ENCODE results near the gene CAMK2G. TPM values are rescaled to one million over a fixed set of nuclear protein-coding genes. Genes with fewer than 3 reads are reported as not detected.
"Not testable (repeated sequence)": the region's sequence is repeated elsewhere in the genome, so short reads cannot be mapped to it uniquely, and the experiment has no call there.

Gene CAMK2G
- total RNA-seq, 1 donor from 2014 or later = 16.7 TPM

DNA sequence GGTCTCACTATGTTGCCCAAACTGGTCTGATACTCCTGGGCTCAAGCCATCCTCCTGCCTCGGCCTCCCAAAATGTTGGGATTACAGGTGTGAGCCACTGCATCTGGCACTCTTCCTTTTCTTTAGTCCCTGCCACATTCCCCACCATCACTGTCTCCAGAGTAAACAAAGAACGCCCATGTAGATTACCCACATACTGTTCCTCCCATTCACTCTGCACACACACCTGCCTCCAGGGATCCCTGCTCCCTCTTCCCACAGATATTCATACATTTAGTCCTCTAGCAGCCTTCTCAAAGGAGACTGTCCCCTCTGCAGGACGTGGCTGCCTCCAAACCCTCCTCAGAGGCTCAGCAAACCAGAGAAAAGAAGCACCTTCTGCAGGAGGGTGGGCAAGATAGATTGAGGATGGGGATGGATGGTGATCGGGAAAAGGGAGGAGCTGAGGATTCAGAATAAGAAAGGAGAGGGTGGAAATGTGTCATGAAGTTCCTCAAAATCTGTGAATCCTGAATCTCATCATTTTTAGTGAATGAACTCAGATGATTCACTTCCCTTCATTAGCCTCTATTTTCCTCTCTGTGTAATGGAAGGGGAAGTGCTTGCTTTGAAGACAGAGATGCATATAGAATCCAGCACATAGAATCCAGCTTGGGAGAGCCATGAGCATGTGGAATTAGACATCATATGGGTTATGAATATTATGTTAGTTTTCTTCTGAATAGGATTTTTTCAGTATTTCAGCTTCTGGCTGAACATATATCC, 31.1 kb upstream of the CAMK2G start:
- peak in 1 of 2 donors; percentile 76 for DNase-seq (ENCODE audit: low read depth in 2 of 2)

DNA sequence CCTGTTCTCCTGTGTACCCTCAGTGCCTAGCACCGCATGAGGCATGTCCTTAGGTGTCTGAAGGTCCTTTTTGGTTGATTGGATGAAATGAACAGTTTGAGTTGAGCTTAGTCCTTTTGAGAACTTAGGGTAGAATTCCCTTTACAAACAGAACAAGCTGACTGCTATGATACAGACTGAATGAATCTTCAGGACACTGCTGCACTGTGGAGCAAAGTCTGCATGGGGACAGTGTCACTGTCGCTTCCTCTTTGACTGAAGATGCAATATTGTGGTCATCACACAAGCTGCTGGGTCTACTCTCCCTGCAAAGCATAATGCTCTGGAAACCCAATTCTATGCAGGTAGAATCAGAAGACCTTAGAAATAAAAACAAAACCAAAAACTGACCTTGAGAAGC, 28.0 kb upstream of the CAMK2G start:
- no peak for DNase-seq (ENCODE audit: low read depth in 2 of 2)

DNA sequence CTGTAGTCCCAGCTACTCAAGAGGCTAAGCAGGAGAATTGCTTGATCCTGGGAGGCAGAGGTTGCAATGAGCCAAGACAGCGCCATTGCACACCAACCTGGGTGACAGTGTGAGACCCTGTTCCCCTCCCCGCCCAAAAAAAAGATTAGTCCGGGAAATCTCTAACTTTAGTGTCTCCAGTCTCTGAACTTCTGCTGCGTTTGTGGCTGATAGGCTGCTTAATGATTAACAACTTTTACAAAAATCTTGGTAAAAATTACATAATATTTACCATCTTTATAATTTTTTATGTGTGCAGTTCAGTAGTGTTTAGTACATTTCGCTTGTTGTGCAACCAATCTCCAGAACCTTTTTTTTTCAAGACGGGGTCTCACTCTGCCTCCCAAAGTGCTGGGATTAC, 26.9 kb upstream of the CAMK2G start:
- DNase-seq (ENCODE audit: low read depth in 2 of 2) = no peak

DNA sequence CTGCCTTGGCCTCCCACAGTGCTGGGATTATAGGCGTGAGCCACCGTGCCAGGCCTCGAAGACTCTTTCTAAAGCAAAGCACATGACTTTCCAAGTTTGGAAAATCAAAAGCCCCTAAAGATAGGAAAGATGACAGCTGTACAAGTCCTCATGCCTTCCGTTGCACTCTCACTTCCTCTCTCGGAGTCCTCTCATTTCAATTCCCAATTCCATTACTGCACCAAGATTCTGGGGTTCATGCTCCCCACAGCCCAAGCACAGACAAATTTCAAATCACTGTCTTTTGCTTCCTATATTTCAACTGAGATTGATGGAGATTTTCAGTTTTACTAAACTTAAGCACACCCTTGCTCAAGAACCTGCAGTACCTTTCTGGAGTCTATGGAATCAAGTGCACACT, 25.7 kb upstream of the CAMK2G start:
- no peak for DNase-seq (ENCODE audit: low read depth in 2 of 2)

DNA sequence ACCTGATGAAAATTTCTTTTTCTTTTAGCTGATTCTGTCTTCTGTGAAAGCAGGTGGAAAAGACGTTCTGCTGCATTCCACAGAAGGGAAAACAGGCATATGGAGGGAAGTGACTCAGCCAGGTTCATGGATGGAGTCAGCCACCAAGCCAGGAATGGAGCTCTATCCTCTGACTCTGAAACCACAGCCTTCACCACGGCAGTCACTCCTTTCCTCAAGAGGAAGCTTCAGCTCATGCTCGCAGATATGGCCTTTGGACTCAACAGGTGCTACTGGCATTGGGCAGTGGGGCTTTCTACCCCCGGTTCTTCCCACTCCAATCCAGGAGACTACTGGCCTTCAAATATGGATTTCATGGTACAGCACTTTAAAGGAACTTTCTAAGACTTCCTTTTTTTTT, 25.1 kb upstream of the CAMK2G start:
- DNase-seq (ENCODE audit: low read depth in 2 of 2) = peak in 1 of 2 donors; percentile 95

DNA sequence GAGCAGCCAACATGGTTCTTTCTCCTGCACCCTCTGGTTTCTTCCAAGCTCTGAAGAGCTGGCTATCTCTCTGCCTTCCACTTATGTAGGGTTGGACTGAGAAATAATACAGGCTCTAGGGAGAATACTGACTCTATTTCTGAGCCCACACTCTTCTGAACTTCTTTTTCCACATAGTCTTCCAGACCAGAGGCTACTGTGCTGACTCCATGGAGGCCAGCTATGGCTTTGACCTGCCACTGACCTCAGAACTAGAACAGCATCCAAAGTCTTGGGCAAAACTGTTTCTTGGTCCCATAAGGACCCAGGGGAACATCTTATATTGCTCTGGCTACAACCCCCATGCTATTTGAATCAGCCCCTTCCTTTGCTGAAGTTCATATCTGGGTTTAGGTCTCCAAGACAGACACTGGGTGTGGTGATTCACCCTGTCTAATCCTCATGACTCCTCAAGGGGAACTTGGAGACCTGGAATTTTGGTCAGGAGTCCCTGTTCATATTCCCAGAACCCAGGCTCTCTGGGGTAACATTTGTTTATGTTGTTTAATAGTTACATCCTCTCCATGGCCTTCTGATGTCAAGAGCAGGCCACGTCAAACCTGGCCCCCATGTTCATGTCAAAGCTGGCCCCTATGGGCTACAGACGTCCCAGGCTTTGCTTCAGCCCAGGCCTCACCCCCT, 24.5 kb upstream of the CAMK2G start:
- DNase-seq (ENCODE audit: low read depth in 2 of 2) = no peak

DNA sequence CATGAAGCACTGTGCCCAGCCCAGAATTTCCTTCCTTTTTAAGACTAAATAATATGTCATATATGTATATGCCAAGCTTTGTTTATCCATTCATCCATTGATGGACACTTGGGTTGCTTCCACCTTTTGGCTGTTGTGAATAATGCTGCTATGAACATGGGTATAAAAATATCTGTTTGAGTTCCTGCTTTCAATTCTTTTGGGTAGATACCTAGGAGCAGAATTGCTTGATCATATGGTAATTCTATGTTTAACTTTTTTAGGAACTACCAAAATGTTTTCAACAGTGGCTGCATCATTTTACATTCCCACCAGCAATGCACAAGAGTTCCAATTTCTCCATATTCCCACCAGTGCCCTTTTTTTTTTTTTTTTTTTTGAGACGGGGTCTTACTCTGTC, 23.3 kb upstream of the CAMK2G start:
- DNase-seq (ENCODE audit: low read depth in 2 of 2) = no peak

DNA sequence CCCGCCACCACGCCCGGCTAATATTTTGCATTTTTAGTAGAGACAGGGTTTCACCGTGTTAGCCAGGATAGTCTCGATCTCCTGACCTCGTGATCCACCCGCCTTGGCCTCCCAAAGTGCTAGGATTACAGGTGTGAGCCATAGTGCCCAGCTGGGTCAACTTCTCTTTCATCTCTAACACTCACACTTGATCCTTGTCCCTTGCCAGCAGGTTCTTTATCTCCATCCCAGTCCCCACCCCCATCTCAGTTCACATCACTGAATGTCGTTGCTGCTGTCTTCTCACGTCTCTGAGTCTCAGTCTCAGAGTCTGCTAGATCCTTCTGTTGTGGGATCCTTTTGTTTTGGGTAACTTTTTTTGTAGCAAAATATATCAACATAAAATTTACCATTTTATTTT, 21.0 kb upstream of the CAMK2G start:
- not testable (repeated sequence) for DNase-seq (ENCODE audit: low read depth in 2 of 2)

DNA sequence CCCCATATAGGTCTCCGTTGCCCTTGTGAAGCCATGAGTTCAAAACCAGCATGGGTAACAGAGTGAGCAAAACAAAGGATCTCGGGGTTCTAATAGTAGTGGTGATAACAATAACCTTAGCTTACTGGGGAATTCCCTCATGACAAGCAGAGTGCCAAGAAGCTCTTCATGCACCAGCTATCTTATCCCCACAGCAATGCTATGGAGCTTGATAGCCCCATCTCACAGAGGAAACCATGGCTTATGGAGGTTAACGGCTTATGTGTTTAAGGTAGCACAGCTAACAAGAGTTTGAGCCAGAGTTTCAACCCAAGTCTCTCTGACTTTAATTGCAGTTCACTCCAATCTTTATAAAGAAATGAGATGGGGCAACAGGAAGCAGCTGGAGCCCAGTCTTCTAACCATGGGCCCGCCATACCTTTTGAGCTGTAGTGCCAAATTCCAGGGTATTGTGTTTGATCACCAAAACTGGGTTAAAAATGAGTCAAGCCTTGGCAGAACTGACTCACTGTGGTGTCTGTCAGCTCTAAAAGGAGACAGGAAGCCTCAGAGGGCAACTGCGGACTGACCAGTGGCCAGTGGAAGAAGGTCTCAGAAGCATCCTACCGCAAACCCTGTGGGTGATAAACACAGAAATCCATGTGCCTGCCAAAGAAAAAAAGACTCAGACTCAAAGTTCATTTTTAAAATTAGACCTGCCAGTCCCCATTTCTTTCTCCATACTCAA, 20.1 kb upstream of the CAMK2G start:
- DNase-seq (ENCODE audit: low read depth in 2 of 2) = peak; percentile 63 to 97

DNA sequence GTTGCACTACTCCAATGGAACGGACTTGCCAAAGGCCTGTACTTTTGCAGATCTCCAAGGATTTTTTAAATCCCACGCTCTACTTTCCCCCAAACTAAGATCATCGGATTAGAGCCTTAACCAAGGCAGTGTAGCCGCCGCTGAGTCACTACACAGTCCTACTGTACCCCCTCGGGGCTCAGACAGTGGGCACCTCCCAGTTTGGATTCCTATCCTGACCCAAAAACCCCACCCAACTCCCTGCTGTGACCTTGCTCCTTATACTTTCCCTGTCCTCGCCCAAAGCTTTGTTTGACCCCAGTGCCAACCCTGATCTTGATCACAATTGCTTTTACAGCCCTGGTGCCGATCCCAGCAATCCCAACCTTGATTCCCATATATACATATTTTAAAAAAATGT, 19.1 kb upstream of the CAMK2G start:
- DNase-seq (ENCODE audit: low read depth in 2 of 2) = no peak

DNA sequence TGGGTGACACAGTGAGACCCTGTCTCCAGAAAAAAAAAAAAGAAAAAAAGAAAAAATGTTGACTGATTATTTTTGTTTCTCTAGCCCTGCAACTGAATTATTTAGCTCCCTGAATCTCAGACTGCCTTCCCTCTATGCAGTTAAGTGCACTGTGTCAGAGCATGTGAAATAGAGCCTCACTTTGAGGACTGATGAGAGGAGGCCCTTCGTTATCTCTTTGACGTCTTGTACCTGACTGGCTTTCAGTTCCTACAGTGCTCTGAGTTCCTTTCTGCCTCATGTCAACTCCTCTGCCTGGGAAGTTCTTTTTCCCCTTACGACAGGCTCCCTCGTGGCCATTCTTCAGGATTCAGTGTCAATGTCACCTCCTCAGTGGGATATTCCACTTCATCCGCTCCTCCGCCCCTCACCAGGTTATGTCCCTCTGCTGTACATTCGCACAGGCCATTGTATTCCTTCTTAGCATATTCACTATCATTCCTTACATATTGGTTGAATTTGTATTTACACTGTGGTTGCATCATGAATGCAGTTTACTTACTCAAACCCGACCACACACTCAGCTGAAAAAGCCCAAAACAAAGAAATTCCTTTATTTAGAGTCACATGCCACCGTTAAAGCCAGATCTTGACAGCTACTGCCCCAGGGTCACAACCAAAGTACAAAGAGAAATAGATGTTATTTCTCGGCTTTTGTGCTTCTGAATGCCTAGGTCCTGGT, 18.1 kb upstream of the CAMK2G start:
- DNase-seq (ENCODE audit: low read depth in 2 of 2) = no peak

DNA sequence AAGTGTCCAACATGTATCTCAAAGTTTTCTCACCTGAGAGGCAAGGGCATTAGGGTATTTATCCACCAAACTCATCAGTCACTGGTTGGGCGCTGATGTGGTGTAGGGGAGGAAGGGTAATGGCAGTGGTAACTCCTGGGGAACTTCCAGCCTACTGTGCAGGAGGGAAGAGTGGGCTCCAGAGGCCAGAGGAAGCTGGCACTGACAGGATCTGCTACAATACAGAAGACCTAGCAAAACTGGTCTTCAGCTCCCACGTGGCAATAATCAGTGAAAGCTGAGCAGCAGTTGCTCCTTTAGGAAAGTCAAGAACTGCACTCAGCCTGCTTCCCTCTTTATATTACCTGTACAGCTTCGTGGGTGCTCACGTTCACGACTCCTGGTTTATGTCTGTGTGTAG, 17.2 kb upstream of the CAMK2G start:
- no peak for DNase-seq (ENCODE audit: low read depth in 2 of 2)

DNA sequence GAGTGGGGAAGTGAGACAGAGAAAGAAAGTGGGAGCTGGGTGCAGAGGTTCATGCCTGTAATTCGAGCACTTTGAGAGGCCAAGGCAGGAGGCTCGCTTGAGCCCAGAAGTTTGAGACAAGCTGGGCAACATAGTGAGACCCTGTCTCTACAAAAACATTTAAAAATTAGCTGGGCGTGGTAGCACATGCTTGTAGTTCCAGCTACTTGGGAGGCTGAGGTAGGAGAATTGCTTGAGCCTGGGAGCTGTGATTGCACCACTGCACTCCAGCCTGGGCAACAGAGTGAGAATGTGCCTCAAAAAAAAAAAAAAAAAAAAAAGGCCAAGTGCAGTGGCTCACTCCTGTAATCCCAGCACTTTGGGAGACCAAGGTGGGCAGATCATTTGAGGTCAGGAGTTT, 16.5 kb upstream of the CAMK2G start:
- DNase-seq (ENCODE audit: low read depth in 2 of 2) = not testable (repeated sequence)

DNA sequence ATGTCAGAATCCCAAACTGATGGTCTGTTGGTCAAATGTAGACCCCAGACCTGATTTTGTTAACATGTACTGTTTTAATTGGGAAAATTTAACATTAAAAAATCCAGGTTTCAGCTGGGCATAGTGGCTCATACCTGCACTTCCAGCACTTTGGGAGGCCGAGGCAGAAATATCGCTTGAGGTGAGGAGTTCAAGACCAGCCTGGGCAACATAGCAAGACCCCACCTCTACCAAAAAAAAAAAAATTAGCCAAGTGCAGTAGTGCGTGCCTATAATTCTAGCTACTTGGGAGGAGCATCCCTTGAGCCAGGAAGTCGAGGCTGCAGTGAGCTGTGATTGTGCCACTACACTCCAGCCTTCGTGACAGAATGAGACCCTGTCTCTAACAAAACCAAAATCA, 15.9 kb upstream of the CAMK2G start:
- no peak for DNase-seq (ENCODE audit: low read depth in 2 of 2)

DNA sequence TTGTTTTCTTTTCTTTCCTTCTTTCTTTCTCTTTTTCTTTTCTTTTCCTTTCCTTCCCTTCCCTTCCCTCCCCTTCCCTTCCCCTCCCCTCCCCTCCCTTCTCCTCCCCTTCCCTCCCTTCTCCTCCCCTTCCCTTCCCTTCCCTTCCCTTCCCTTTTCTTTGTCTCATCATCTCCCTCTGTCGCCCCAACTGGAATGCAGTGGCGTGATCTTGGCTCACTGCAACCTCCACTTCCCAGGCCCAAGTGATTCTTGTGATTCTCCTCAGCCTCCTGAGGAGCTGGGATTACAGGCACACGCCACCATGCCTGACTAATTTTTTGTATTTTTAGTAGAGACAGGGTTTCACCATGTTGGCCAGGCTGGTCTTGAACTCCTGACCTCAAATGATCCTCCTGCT, 15.1 kb upstream of the CAMK2G start:
- not testable (repeated sequence) for DNase-seq (ENCODE audit: low read depth in 2 of 2)

DNA sequence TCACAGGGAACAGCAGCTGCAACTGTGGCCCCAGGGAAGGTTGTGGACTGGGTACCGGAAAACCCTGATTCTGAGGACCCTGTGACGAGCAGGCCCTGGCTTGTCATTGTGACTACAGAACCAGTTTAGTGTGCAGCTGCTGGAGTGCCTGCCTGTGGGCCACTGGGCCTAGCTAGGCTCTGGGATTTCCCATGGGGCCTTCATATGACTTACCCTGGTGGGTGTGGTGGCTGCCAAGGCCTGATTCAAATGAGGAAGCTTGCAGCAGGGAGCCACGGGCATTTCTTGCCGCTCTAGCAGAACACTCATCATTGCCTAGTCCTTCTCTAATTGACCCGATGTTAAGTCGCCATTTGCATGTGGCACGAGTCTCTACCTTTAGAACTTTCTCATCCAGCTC, 14.7 kb upstream of the CAMK2G start:
- peak in 1 of 2 donors; percentile 40 for DNase-seq (ENCODE audit: low read depth in 2 of 2)

DNA sequence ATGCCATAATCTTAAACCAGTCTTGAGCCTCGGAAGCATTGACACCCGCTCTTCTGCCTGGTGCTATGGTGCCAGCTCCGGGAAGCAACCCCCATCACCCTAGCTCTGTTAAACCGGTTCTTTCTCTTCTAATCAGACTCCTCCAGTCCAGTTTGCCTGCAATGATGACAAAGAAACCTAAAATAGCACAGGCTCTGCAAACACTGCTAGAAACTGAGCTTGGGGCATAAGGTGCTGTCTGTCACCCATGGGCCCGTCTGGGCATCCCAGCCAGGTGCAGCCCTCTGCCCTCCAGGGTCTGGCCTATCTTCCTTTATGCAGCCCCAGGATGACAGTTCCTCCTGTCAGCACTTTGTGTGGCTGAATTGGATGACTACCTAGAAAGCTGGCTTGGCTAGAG, 14.2 kb upstream of the CAMK2G start:
- no peak for DNase-seq (ENCODE audit: low read depth in 2 of 2)

DNA sequence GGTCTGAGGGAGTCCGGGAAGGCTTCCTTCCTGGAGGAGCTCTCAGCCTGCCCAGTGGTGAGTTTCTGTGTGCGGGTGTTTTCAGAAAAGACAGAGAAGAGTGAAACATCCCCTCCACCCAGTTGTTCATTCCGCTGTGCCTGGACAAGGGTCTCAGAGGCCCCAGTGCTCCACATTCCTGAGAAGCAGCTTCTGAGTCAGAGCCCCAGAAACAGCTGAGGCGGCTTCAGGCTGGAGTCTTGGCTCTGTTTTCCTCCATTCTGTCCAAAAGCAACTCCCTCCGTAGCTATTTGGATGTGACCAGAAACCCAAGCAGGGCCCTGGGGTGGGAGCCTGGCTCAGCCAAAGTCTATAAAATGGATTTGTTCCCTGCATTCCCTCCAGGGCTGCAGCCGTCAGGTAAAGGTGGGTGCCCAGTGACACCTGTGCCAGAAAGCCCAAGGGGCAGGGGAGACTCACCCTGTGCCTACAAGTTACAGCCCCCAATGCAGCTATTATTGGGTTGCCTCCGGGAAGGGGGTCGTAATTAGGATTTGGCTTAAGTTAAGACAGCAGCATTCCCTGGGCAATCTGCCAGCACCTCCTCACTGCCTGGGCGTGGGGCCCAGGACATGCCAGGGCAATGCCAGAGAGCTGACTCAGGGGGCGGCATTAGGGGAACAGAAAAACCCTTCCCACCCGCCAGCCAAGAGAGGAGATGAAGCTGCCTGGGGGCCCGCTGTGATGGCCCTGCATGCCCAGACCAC, 13.1 kb upstream of the CAMK2G start:
- DNase-seq (ENCODE audit: low read depth in 2 of 2) = peak in 1 of 2 donors; percentile 74

DNA sequence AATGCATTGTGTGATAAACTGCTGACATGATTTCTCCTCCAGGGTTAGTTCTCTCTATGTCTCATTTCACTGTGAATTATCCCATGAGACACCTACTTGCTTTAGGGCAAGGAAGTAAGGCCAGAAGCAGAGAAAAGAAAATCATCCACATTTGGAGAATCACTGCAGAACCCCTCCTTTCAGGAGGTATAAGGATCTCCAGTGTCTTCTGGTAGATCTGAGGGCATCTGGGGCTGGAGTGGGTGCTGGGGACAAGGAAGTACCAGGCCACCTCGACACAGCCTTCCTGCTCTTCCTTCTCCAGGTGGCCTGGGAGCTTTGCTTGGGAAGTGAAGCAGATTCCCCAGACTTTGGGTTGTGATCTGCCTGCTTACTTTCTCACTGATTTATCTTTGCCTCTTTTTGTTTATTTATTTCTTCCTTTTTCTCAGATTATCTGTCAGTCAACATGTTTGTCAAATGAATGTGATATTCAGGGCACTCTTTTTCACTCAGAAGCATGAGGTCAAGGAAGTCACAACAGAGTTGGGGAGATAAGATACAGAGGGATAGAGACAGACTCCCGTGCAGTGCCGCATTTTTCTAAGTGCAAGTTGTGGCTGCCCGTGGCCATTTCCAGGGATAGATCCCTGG, 12.4 kb upstream of the CAMK2G start:
- no peak for DNase-seq (ENCODE audit: low read depth in 2 of 2)

DNA sequence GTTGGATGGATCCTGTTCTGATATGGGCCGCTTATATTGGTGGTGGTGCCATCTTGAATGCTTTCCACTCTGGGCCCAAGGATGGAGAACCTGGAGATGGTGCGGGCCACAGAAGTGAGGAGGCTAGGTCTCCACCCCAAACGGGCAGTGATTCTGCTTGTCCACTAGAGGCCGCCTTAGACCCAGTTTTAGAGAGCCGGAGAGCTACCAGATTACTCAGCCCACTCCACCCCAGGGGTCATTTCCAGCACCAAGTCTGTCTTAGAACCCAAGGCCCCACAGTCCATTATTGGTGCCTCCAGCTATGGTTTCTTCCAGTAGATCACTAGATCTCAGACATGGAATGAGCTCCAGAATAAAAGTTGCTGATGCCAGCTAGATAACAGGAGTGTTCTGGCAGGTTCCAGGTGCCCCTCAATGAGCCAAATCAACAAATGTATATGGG, 11.8 kb upstream of the CAMK2G start:
- DNase-seq (ENCODE audit: low read depth in 2 of 2) = peak; percentile 75 to 84

DNA sequence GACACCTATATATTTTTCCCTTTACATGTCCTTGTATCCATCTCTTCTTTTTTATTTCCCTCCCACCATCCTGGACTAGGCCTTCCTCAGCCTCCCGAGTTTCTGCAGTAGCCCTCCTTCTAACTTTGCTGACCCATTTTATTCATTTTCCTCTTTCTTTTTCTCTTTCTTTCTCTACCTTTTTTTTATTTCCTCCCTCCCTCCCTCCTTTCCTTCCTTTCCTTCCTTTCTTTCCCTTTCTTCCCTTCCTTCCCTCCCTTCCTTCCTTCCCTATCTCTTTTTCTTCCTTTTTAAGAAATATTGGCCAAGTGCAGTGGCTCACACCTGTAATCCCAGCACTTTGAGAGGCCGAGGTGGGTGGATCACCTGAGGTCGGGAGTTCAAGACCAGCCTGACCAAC, 9.7 kb upstream of the CAMK2G start:
- no peak for DNase-seq (ENCODE audit: low read depth in 2 of 2)
